HG02852 (cell line): ENCODE results near the gene STARD10.

ENCODE experiments used
- ATAC-seq: cut with Tn5 transposase; IDR thresholded peaks from one replicate; pipeline ENCODE4 v1.9.1; 2021; ENCODE audit warnings: mild to moderate bottlenecking, moderate library complexity; ENCODE audit not compliant: unreplicated experiment

STARD10 gene

DNA sequence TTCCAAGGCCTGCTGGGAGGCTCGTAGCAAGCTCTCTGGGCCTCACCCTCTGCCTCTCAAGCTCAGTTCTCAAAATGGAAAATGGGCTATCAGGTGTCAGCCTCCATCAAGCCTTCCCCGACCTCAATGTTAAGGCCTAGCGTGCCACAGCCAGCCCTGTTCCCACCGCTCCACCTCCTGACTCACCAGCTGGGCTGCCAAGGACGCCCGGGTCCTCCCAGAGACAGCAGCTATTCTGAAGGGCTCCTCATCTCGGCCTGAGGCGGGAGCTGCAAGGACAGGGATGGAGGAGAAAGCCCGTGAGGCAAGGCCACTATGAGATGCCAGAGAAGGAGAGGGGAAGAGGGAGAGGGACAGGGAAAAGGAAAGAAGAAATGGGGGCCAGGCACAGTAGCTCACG is 61.5 kb downstream of the STARD10 start:
- no peak for ATAC-seq

DNA sequence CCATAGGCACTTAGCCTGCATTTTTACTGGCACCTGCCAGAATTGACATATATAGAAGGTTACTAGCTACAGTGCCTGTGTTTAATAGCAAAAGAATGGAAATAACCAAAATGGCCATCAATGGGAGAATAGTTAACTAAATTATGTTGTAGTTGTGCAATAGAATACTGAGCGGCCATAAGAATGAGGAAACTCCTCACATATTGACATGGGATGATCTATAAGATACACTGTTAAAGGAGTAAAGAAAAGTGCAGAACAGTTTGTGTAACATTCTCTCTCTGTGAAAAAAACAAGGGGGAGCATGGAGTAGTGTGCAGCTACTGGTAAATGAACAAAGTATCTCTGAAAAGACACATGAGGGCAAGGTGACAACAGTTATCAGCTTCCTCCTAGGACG is 63.1 kb downstream of the STARD10 start:
- ATAC-seq, result no peak

DNA sequence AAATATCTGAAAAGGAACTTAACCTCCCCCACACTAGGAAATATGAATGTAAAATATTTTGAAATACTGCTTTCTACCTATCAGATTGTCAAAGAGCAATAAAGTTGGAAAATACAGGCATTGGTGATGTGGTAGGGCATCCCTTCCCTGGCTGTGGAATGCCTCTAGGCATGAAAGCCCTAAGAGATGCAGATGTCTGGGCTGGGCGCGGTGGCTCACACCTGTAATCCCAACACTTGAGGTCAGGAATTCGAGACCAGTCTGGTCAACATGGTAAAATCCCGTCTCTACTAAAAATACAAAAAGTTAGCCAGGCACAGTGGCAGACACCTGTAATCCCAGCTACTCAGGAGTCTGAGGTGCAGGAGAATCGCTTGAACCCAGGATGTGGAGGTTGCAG is 63.6 kb downstream of the STARD10 start:
- ATAC-seq, result no peak

DNA sequence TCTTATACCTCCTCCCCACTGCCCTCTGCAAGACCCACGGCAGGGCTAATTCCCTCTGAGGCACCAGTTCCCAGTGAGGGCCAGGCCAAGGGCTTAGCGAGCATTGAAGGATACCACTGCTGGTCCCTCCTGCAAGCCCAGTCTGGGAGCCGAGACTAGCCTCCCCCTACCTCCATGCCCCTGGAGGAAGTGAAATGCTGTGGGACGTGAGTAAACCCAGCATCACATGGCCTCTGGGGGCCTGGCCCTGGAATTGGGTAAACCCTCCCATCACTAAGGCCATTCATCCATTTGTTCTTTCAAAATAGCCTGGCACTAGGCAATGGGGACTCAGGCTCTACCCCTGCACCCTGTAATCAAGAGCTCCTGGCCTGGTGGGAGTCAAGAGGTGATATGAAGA is 66.3 kb downstream of the STARD10 start:
- no peak for ATAC-seq

DNA sequence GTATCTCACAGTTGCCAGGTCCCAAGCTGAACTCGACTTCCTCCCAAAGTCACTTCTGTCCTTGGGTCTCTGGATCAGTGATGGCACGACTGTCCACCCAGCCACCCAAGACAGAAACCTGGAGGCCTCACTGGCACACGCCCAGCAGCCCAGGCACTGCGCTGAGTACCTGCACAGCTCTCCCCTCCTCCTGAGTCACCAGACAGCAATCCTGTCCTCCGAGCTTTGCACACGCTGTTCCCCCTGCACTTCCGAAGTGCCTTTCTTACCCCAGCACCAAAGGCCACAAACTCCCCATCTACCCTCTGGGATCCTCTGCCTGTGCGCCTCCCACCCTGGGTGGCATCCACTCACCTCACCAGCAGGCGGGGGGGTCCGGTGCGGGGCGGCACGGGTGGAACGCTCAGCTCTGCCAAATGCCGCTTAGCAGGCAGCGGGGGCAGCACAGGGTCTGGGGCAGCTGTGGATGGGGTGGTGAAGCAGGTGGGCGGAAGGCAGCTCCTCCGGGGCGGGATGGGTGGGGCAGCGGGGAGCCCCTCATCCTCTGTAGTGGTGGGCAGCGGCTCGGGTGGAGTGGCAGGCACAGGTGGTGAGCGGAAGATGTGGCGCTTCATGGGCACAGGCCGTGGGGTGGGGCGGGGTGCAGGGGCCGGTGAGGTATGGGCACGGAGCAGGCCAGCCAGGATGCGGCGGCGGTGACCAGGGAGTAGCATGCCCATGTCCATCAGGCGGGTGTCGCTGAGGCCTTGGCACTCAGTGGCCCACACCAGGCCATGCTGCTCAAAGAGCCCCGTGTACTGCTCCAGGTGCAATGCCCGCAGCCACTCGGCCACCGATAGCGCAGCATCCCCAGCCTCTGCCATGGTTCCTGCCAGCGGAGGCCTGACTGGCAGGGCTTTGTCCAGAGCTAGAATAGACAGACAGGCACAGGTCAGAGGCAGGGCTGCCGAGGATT is 67.3 kb downstream of the STARD10 start:
- ATAC-seq, result no peak

DNA sequence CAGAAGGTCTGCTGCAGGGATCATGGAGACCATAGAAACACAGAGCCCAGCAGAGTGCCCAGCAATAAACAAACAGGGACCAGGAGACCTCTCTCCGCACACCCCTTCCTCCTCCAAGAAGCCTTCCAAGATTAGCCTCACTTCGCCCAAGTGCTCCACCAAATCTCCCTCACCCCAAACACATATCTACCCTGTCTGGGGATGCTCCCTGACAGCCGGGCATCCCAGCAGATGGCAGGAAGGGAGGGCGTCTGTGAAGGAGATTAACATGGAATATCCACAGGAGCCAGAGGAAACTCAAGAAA is 68.2 kb downstream of the STARD10 start:
- no peak for ATAC-seq

DNA sequence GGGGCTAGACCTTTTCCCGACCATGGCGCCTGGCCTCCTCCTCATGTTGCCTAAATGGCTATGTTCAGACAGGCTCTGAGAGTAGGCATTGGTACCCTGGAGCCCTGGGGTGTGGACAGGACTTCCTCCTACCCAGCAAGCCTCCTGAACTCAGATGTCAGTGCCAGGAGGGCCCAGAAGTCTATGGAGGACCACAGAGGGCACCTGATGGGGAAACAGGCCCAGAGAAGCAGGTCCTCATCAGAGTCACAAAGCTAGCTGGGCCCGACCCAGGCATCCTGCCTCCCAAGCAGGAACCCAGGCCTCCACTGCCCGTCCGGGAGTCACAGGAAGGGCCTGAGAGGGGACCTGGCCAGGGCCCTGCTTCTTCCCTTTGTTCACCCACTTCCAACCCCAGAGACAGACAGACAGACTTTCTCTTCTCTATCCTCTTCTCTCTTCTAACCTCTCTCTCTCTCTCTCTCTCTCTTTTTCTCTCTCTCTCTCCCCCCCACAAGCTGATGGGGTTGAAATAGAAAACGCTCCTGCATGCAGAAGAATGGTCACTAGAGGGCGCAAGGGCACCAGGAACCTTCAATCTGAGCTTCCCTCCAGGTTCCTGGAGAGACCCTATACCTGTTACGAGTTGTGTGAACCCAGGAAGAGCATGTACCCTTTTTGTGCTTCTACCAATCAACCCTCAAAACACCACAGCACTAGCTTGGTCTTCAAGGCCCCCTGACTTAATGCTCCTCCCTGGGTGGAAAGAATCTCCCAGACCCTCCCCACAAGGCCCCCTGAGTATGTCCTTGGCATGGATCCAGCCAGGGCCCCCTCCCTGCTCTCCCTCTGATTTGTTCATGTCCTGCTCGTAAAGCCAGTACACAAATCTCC is 68.8 kb downstream of the STARD10 start:
- ATAC-seq, result no peak

DNA sequence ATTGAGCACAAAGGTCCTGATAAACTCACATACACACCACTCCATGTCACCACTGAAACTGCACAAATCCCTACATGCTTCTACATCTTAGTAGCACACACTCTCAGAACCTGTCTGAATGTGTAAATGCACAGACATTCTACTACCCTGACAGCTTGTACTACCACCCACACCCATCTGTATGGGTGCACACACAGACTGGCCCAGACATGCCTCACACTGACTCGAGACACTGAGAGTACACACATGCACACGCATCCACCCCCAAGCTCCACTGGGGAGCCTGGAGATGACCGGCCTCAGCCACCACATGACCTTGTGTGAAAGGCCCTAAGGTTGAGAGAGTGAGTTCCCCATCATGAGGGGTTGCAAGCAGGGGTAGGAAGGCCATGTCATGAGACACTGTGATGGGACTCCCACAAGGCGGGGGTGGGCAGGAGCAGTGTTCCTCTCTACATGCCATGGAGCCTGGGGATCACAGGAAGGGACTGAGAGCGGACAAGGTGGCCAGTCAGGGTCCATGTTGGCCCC is 69.8 kb downstream of the STARD10 start:
- ATAC-seq, result no peak

DNA sequence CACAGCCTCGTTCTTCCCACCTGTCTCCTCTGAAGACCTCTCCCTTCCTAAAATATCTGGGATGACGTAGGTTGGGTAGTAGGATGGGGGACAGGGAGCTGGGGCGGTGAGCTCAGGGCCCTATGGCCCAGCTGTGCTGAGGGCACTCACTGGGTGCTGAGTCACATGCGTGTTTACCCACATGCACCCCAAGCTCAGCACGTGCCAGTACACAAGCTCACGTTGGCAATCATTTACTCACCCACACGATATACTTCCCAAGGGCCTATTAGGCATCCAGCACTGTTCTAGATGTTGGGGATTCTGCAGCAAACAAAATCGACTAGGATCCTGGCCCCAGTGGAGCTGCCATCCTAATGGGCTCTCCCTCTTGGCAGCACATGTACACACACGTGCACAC is 70.3 kb downstream of the STARD10 start:
- ATAC-seq, result no peak

DNA sequence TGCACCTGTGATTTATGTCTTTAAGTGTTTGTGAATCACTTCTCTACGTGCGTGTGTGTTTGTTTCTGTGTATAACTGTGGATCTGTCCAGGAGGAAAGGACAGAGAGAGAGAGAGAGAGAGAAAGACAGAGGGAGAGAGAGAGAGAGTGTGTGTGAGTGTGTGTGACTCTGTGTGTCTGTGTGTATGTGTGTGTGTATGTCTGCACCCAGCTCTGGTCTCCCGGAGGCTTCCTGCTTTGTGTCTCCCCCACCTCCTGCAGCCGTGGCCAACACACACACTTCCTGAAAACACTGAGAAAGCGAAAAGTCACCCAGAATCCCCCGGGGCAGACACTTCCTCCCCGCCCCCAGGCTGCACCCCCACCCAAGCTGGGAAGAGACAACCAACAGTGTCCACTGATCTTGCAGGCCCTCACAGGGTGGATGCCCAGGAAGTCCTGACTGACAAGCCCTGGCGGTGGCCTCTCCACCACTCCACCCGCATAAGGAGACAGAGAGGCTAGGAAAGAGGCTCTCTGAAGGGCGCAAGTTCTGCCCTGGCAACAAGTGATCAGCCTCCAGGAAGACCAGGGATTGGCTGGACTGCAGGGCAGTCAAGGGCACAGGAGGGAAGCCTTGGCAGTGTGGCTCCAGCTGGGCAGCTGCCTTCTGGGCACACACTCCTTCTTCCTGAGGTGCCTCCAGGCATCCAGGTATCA is 71.6 kb downstream of the STARD10 start:
- peak; percentile 82 for ATAC-seq

DNA sequence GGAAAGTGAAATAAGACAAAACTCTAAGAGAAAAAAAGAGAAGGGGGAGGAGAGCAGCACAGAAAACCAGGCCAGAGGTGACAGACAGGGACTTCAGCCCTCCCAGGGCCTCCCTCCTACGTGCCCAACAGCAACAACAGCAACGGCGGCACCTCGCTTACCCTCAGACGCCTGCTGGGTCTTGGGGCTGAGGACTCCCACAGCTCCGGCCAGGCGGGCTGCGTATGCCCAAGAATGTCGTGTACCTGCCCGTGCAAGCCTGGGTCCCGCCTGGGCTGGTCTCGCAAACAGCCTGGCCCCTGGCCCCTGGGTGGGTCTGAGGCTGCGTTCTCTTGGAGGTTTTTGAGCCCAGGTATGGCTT is 72.2 kb downstream of the STARD10 start:
- ATAC-seq, result peak; percentile 9

DNA sequence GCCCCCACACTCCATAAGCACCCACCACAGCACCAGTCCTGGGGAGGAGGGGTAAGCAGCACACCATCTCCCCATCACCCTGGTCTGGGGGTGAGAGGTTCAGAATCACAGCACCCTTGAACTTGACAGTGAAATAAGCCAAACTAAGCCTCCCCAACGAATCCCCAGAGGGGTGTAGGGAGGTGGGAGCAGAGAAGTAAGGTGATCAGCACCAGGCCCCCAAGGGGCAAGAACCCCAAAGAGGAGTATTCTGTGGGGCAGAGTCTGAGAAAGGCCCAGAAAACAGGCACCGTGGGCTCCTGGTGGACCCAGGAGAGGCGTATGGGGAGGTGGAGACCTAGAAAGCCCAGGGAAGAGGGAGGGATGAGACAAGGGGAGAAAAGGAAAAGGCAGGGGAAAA is 72.6 kb downstream of the STARD10 start:
- no peak for ATAC-seq

DNA sequence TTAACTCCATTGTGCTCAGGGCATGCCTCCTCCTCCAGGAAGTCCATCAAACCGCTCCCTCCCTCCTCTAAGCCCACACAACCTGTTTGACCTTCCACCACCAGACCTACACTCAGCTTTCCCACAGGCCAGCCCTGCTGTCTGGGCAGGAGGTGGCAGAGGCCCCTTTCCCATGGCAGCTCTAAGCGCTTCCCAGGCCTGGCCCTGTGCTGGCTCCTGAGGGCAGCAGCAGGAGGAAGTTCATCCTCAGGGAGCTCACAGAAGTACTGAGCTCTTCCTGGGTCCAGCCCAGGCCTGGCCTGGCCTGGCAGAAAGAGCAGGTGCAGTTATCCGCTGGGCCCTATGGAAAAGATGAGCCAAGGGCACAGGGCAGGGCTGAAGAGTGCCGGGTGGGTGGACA is 73.1 kb downstream of the STARD10 start:
- no peak for ATAC-seq

DNA sequence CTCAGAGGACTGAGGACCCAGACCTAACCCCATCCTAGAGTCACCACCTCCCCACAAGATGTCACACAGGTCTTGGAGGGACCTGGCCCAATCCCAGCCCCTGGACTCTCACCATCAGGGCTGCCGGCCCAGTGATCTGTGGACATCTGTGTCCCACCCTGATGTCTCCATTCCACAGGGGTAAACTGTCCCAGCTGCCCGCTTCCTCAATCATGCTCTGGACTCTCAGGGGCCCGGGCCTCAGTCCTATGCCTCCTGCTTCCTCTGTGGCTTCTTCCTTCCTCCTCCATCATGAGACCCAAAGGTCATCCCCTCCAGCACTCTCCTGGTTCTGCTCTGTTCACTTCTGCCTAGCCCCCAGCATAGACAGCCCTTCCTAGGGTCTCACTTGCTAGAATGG is 73.8 kb downstream of the STARD10 start:
- no peak for ATAC-seq

DNA sequence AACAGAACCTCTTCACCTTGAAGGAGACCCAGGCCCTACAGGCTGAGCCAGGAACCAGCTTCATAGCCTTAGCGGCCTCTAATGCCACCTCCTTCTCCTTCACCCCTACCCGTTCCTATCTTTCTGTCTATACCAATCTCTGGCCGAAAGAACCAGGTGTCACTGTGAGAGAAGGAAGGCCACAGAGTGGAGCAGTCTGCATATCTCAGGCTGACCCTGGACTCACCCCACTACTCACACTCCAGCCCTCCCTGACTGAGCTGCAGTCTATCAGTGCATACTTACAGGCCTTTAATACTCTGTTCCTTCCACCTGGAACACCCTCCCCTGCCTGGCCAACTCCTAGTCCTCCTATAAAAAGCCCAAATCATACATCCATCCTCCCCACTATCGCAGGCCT is 74.3 kb downstream of the STARD10 start:
- ATAC-seq, result no peak

DNA sequence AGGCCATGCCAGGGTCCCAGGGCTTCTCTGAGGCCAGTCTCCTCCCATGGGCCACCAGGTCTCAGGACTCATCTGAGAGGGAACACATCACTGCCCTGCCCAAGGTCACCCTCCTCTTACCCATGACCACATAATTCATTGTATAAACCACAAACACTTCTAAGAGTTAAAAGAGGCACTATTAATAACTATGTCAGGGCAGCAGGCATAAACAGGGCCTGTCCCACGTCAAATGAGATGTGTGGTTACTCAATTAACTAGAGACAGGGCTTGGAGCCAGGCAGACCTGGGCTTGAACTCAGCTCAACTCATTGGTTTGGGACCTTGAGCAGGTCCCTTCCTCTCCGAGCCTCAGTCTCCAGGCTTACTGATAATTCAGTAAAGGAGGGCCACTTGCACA is 74.7 kb downstream of the STARD10 start:
- no peak for ATAC-seq

DNA sequence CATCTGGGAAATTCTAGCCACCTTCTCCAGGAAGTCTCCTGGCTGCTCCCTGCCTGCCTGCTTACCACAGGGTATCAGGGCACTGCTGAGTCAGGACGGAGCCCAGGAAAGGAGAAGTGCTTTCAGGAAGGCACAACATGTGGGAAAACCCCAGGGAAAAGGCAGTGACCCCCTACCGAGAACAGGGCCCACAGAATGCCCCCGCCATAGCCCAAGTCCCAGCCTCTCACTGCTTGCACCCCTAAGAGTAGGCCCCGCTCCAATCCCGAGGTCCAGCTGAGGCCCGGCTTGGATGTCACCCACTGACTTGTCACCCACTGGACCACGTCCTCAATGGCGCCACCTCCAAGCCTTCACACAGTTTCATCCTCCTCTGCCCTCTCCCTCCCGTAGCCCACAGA is 75.7 kb downstream of the STARD10 start:
- no peak for ATAC-seq

DNA sequence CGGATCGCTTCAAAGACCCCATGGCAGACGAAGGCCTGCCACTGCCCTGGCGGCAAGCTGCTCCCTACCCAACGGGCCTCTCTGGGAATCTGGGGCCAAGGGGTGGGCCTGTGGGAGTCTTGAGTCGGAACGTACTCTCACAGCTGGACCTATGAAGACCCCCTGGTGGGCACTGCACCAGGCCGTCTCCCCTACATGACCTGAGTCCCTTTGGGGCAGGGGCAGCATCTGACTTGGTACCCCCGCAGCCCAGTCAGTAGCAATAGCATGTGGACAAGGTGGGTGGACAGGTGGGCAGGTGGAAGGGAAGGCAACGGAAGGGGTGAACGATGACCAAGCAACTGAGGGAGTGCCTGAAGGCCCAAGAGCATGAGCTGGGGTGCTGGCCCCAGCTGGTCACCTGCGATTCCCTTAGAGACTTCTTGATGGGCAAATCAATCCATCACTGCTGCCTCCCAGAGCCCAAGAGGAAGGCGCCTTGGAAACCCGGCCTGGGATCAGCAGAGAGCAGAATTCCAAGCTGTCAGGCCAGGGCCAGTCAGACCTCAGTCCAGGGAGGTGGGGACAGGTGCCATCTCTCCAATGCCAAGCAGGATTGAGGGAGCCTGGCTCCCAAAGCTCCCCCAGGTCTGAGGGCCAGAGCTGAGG is 76.9 kb downstream of the STARD10 start:
- no peak for ATAC-seq

DNA sequence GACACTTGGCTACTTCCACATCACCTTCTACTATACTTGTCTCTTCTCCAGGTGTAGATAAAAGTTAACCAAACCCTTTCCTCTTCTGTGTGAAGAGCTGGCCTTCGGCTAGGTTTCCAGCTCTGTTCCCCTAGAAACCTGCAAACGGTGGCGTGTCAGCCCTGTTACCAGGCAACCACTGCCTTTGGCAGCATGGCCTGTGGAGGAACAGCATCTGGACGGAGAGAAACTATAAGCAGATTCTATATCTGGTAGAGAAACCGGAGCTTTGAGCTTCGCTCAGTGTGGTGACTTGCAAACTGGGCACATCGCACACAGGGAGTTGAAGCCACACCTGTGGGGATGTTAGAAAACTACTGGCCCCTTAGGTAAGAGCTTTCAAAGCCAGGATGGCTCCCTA is 77.6 kb downstream of the STARD10 start:
- ATAC-seq, result no peak

DNA sequence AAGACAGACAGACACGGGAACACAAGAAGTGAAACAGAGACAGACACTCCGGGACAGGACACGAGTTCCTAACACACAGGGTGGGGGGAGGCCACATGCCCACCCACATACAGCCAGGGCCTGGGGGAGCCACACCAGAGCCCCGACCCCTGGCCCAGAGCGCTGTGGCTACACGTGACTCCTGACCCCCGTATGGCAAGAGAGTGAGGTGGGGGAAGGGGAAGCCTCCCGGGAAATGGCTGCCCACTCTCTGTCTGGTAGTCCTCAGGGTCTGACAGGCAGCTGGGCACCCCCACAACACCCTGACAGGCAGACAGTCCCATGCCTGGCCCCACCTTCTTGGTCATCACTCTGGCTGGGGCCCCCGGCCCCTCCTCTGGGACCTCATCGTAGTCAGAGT is 81.0 kb downstream of the STARD10 start:
- ATAC-seq, result no peak
